Endothelial cell of umbilical vein (primary cell): ENCODE results near the gene DLGAP5.

Source experiments
- CTCF ChIP-seq, 2 donors: IDR thresholded peaks; 1 replicate in 1 of 2; 2 replicates in 1 of 2; pipeline ENCODE4 v1.5.1; 2011; ENCODE audit warnings: low read length in 2 of 2, mild to moderate bottlenecking in 2 of 2, moderate library complexity in 2 of 2, control low read depth in 1 of 2, inconsistent platforms in 1 of 2, low read depth in 1 of 2; ENCODE audit not compliant: insufficient read depth in 1 of 2; ENCODE audit errors: extremely low read depth in 1 of 2
- EZH2 ChIP-seq: IDR thresholded peaks from 2 replicates; pipeline ENCODE4 v1.6.1; 2012; ENCODE audit warnings: borderline replicate concordance, low read depth, mild to moderate bottlenecking, moderate library complexity, low read length, inconsistent platforms; ENCODE audit not compliant: severe bottlenecking
- MAX ChIP-seq: IDR thresholded peaks from 2 replicates; pipeline ENCODE4 v1.6.1; 2011; ENCODE audit not compliant: insufficient read depth, insufficient read length
- POLR2A ChIP-seq: IDR thresholded peaks from 2 replicates; pipeline ENCODE4 v1.6.1; 2012; ENCODE audit warnings: low read depth, mild to moderate bottlenecking, control low read depth, low read length

GRCh38 chr14:55129428-55130195, 61.8 kb downstream of the DLGAP5 start:
- TF ChIP-seq CTCF (IDR thresholded peaks at IDR 0.05; ENCODE audit: extremely low read depth in 1 of 2, insufficient read depth in 1 of 2, low read depth in 1 of 2, low read length in 2 of 2), result no peak
- TF ChIP-seq POLR2A, result no peak
- TF ChIP-seq EZH2, result no peak
- TF ChIP-seq MAX, result no peak
